Endodermal cell (in vitro differentiated cells): ENCODE results near the gene MAPK14. TPM values are rescaled to one million over a fixed set of nuclear protein-coding genes. Genes with fewer than 3 reads are reported as not detected.
"Not testable (repeated sequence)": the region's sequence is repeated elsewhere in the genome, so short reads cannot be mapped to it uniquely, and the experiment has no call there.

Source experiments
- DNase-seq: peaks from one replicate; pipeline ENCODE4 v3.0.0-alpha.2; 2017
- H3K27ac ChIP-seq: 2 replicates; pipeline ENCODE4 v1.5.1; 2013; ENCODE audit warnings: mild to moderate bottlenecking, low read depth, low read length, moderate library complexity
- H3K27me3 ChIP-seq: 2 replicates; pipeline ENCODE4 v1.6.1; 2013; ENCODE audit warnings: mild to moderate bottlenecking, low read length, moderate library complexity; ENCODE audit not compliant: insufficient read depth, control insufficient read depth, poor library complexity, severe bottlenecking
- H3K36me3 ChIP-seq: 2 replicates; pipeline ENCODE4 v1.7.0; 2013; ENCODE audit warnings: mild to moderate bottlenecking, low read length, moderate library complexity; ENCODE audit not compliant: control insufficient read depth, insufficient read depth
- H3K4me1 ChIP-seq: one replicate; pipeline ENCODE4 v1.7.0; 2013; ENCODE audit warnings: low read length; ENCODE audit not compliant: control insufficient read depth, insufficient read depth
- H3K4me3 ChIP-seq: 2 replicates; pipeline ENCODE4 v1.5.1; 2013; ENCODE audit warnings: mild to moderate bottlenecking, low read length, moderate library complexity
- H3K9ac ChIP-seq: 2 replicates; pipeline ENCODE4 v1.6.1; 2013; ENCODE audit warnings: mild to moderate bottlenecking, low read length, moderate library complexity; ENCODE audit not compliant: poor library complexity, severe bottlenecking; ENCODE audit errors: extremely low read depth
- H3K9me3 ChIP-seq: 2 replicates; pipeline ENCODE4 v1.6.1; 2013; ENCODE audit warnings: mild to moderate bottlenecking, low read length, moderate library complexity; ENCODE audit not compliant: control insufficient read depth
- H3K27ac Mint-ChIP-seq: 2 replicates; pipeline ENCODE4 v1.8.0; 2020; ENCODE audit warnings: mixed read lengths
- H3K27me3 Mint-ChIP-seq: 2 replicates; pipeline ENCODE4 v1.8.0; 2021; ENCODE audit warnings: mild to moderate bottlenecking, mixed read lengths; ENCODE audit not compliant: insufficient read depth
- H3K36me3 Mint-ChIP-seq: 2 replicates; pipeline ENCODE4 v1.8.0; 2020; ENCODE audit warnings: low read depth, mixed read lengths
- H3K4me1 Mint-ChIP-seq: 2 replicates; pipeline ENCODE4 v1.8.0; 2020; ENCODE audit warnings: mixed read lengths
- H3K4me3 Mint-ChIP-seq: 2 replicates; pipeline ENCODE4 v1.8.0; 2020; ENCODE audit warnings: mild to moderate bottlenecking, moderate library complexity, mixed read lengths
- H3K9me3 Mint-ChIP-seq: 2 replicates; pipeline ENCODE4 v1.8.0; 2020; ENCODE audit warnings: mild to moderate bottlenecking, mixed read lengths
- WGBS, 2 experiments: methylation state at CpG; one replicate each; pipeline versions ENCODE4 v1.1.5 to v1.1.7; 2013; ENCODE audit warnings: missing lambda C conversion rate in 2 of 2, mixed read lengths in 1 of 2; ENCODE audit not compliant: insufficient coverage in 1 of 2, insufficient read length in 1 of 2; 5-methylcytosine and 5-hydroxymethylcytosine counted together
- total RNA-seq, 2 donors: library from RNA; stranded (reverse); fragmentation: NEBNext Ultra II Directional in 1 of 2; extraction: Animal tissue kit (Norgen Biotek cat#: 25700) in 1 of 2; gene quantifications; 2 replicates in 1 of 2; 3 replicates in 1 of 2; pipeline ENCODE4 v1.2.1, GENCODE V29; 2021
- TF ChIP-seq, protein P1 (sequence below): fragments of 200-600 bp; sonication (generic); conservative IDR thresholded peaks from 2 replicates; pipeline ENCODE4 v1.5.0; 2021; ENCODE audit warnings: antibody characterized with exemption, mild to moderate bottlenecking

The MAPK14 gene
- total RNA-seq, 2 donors from 2014 or later = 36.4 to 40.6 TPM

DNA sequence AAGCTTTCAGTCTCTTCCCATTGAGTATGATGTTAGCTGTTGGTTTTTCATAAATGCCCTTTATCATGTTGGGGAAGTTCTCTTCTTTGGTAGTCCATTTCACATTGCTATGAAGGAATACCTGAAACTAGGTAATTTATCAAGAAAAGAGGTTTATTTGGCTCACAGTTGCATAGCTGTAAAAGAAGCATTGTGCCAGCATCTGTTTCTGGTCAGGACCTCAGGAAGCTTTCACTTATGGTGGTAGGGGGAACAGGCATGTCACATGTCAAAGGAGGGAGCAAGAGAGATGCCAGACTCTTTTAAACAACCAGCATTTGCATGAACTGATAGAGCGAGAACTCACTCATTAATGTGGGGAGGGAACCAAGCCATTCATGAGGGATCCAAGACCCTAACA lies 54.7 kb downstream of the MAPK14 start:
- H3K9me3 ChIP-seq = peaks cover 54% of the 10 kb centered on the region
- H3K36me3 Mint-ChIP-seq = peaks cover 75% of the 10 kb centered on the region
- no peak overlapping the region for H3K27ac ChIP-seq
- H3K36me3 ChIP-seq = peaks cover 76% of the 10 kb centered on the region
- no peak for DNase-seq
- peaks cover 10% of the 10 kb centered on the region for H3K4me1 Mint-ChIP-seq
- TF ChIP-seq, protein P1, sequence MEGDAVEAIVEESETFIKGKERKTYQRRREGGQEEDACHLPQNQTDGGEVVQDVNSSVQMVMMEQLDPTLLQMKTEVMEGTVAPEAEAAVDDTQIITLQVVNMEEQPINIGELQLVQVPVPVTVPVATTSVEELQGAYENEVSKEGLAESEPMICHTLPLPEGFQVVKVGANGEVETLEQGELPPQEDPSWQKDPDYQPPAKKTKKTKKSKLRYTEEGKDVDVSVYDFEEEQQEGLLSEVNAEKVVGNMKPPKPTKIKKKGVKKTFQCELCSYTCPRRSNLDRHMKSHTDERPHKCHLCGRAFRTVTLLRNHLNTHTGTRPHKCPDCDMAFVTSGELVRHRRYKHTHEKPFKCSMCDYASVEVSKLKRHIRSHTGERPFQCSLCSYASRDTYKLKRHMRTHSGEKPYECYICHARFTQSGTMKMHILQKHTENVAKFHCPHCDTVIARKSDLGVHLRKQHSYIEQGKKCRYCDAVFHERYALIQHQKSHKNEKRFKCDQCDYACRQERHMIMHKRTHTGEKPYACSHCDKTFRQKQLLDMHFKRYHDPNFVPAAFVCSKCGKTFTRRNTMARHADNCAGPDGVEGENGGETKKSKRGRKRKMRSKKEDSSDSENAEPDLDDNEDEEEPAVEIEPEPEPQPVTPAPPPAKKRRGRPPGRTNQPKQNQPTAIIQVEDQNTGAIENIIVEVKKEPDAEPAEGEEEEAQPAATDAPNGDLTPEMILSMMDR = no peak
- peaks cover 44% of the 10 kb centered on the region for H3K9me3 Mint-ChIP-seq
- H3K27ac Mint-ChIP-seq = no peak overlapping the region
- H3K4me1 ChIP-seq = peaks cover 8% of the 10 kb centered on the region
- no peaks in the 10 kb centered on the region for H3K27me3 ChIP-seq
- H3K4me3 Mint-ChIP-seq = no peak overlapping the region
- no peaks in the 10 kb centered on the region for H3K27me3 Mint-ChIP-seq
- 92% methylated on average over 1 of the region's 1 CpG; no CpG with 5 or more reads in 1 of the 2 experiments for WGBS, 2 experiments
- H3K4me3 ChIP-seq = peak overlapping the region; percentile 27
- no peak overlapping the region for H3K9ac ChIP-seq

DNA sequence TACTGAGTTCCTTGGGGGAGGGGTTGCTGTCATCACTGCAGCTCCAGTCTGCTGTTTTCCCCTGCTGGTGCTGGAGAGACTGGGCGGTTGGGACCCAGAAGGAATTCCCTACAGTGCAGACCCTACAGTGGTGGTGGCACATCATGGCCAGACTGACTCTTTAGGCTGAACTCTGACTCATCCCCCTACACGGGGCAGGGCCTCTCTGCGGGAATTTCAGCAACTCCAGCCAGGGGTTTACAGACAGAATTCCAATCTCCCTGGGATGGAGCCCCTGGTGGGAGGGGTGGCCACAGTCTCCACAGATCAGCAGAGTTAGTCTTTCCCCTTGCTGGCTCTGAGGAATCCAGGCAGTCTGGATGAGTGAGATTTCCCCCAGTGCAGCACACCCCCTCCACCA lies 55.8 kb downstream of the MAPK14 start:
- Mint-ChIP-seq H3K27ac (no peak overlapping the region), H3K9me3 (peaks cover 52% of the 10 kb centered on the region), H3K27me3 (no peaks in the 10 kb centered on the region), H3K4me3 (no peak overlapping the region), H3K36me3 (peaks cover 82% of the 10 kb centered on the region), H3K4me1 (peaks cover 10% of the 10 kb centered on the region)
- H3K4me1 ChIP-seq = peaks cover 8% of the 10 kb centered on the region
- H3K27me3 ChIP-seq = no peaks in the 10 kb centered on the region
- H3K9me3 ChIP-seq = peaks cover 62% of the 10 kb centered on the region
- DNase-seq = peak; percentile 58
- H3K36me3 ChIP-seq = peaks cover 65% of the 10 kb centered on the region
- no peak overlapping the region for H3K9ac ChIP-seq
- 90% methylated on average over 3 of the region's 3 CpGs; no CpG with 5 or more reads in 1 of the 2 experiments for WGBS, 2 experiments
- no peak overlapping the region for H3K4me3 ChIP-seq
- H3K27ac ChIP-seq = no peak overlapping the region
- TF ChIP-seq, protein P1 = no peak

DNA sequence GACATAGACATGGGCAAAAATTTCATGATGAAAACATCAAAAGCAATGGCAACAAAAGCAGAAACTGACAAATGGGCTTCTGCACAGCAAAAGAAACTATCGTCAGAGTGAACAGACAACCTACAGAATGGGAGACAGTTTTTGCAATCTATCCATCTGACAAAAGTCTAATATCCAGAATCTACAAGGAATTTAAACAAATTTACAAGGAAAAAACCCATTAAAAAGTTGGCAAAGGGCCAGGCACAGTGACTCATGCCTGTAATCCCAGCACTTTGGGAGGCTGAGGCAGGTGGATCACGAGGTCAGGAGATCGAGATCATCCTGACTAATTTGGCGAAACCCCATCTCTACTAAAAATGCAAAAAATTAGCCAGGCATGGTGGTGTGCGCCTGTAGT lies 60.6 kb downstream of the MAPK14 start:
- not testable (repeated sequence) for H3K27ac Mint-ChIP-seq, H3K9ac ChIP-seq, H3K27me3 ChIP-seq, H3K27ac ChIP-seq, H3K4me3 Mint-ChIP-seq, H3K27me3 Mint-ChIP-seq, H3K4me1 ChIP-seq, H3K4me3 ChIP-seq, DNase-seq
- Mint-ChIP-seq H3K4me1 (peaks cover 19% of the 10 kb centered on the region), H3K9me3 (peaks cover 30% of the 10 kb centered on the region), H3K36me3 (peaks cover 40% of the 10 kb centered on the region)
- 90 to 97% methylated on average over 1 to 5 of the region's 5 CpGs for WGBS, 2 experiments
- Histone ChIP-seq H3K36me3 (peaks cover 32% of the 10 kb centered on the region), H3K9me3 (peaks cover 31% of the 10 kb centered on the region)

DNA sequence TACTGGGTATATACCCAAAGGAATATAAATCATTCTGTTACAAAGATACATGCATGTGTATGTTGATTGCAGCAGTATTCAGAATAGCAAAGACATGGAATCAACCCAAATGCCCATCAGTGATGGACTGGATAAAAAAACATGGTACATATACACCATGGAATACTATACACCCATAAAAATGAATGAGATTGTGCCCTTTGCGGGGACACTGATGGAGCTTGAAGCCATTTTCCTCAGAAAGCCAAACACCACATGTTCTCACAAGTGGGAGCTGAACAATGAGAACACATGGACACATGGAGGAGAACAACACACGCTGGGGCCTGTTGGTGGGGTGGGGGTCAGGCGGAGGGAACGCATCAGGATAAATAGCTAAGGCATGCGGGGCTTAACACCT lies 61.4 kb downstream of the MAPK14 start:
- no peaks in the 10 kb centered on the region for H3K27me3 ChIP-seq
- Mint-ChIP-seq H3K4me1 (peaks cover 19% of the 10 kb centered on the region), H3K9me3 (peaks cover 30% of the 10 kb centered on the region), H3K36me3 (peaks cover 32% of the 10 kb centered on the region), H3K4me3 (no peak overlapping the region), H3K27me3 (no peaks in the 10 kb centered on the region), H3K27ac (no peak overlapping the region)
- no peaks in the 10 kb centered on the region for H3K4me1 ChIP-seq
- no peak overlapping the region for H3K27ac ChIP-seq
- TF ChIP-seq, protein P1 = no peak
- WGBS, 2 experiments = 77 to 91% methylated on average over 3 to 5 of the region's 5 CpGs
- DNase-seq = no peak
- H3K4me3 ChIP-seq = no peak overlapping the region
- peaks cover 24% of the 10 kb centered on the region for H3K36me3 ChIP-seq
- no peak overlapping the region for H3K9ac ChIP-seq
- peaks cover 23% of the 10 kb centered on the region for H3K9me3 ChIP-seq
